ENCODE data around the gene CLDN22. TPM values are rescaled to one million over a fixed set of nuclear protein-coding genes. Genes with fewer than 3 reads are reported as not detected.

Gene CLDN22
- total and polyA plus RNA-seq, 4 donors: 0.09 to 0.49 (median 0.11) TPM; not detected in 1

DNA sequence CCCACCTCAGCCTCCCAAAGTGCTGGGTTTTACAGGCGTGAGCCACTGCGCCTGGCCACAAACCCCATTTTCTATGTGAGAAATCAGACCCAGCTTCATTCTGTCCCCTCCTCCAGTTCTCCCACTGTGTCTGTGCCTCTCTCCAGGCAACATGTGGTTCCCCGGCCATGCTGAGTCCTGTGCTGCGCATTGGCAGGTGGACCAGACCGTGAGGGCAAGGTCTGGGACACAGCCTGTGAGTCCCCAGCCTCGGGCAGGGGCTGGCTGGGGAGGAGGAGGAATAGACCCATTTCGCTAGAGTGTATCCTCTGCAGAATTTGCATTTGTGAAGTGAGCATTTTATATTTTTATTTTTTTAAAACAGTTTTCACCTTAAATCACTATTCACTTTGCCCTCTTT lies 23.7 kb upstream of the CLDN22 start:
- Histone ChIP-seq H3K27ac (ENCODE audit: low read depth in 1 of 2, low read length in 1 of 2) (no peak overlapping the region), H3K4me3 (no peak overlapping the region), H3K9ac (ENCODE audit: insufficient read depth in 1 of 2, low read length in 2 of 2) (no peak overlapping the region), H3K27me3 (ENCODE audit: control insufficient read depth in 3 of 3, insufficient read depth in 3 of 3, low read length in 2 of 3) (no peaks in the 10 kb centered on the region), H3K36me3 (ENCODE audit: control insufficient read depth in 4 of 4, insufficient read depth in 4 of 4, low read length in 4 of 4) (no peaks in the 10 kb centered on the region), H3K4me1 (ENCODE audit: control insufficient read depth in 5 of 5, insufficient read depth in 5 of 5, low read length in 5 of 5) (peaks cover 0 to 6% (median 0%) of the 10 kb centered on the region in 5 donors), H3K9me3 (ENCODE audit: control insufficient read depth in 4 of 4, insufficient read depth in 3 of 4, low read length in 3 of 4) (peaks cover 0 to 1% (median 0%) of the 10 kb centered on the region in 4 donors)
- DNase-seq: no peak
- WGBS, 2 donors: 96 to 98% methylated on average over 7 of the region's 7 CpGs
- no peak for ATAC-seq (ENCODE audit: insufficient read depth, low FRiP score)
- TF ChIP-seq, protein P1, sequence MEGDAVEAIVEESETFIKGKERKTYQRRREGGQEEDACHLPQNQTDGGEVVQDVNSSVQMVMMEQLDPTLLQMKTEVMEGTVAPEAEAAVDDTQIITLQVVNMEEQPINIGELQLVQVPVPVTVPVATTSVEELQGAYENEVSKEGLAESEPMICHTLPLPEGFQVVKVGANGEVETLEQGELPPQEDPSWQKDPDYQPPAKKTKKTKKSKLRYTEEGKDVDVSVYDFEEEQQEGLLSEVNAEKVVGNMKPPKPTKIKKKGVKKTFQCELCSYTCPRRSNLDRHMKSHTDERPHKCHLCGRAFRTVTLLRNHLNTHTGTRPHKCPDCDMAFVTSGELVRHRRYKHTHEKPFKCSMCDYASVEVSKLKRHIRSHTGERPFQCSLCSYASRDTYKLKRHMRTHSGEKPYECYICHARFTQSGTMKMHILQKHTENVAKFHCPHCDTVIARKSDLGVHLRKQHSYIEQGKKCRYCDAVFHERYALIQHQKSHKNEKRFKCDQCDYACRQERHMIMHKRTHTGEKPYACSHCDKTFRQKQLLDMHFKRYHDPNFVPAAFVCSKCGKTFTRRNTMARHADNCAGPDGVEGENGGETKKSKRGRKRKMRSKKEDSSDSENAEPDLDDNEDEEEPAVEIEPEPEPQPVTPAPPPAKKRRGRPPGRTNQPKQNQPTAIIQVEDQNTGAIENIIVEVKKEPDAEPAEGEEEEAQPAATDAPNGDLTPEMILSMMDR (IDR thresholded peaks at IDR 0.05; ENCODE audit: control extremely low read depth, extremely low read depth): no peak

DNA sequence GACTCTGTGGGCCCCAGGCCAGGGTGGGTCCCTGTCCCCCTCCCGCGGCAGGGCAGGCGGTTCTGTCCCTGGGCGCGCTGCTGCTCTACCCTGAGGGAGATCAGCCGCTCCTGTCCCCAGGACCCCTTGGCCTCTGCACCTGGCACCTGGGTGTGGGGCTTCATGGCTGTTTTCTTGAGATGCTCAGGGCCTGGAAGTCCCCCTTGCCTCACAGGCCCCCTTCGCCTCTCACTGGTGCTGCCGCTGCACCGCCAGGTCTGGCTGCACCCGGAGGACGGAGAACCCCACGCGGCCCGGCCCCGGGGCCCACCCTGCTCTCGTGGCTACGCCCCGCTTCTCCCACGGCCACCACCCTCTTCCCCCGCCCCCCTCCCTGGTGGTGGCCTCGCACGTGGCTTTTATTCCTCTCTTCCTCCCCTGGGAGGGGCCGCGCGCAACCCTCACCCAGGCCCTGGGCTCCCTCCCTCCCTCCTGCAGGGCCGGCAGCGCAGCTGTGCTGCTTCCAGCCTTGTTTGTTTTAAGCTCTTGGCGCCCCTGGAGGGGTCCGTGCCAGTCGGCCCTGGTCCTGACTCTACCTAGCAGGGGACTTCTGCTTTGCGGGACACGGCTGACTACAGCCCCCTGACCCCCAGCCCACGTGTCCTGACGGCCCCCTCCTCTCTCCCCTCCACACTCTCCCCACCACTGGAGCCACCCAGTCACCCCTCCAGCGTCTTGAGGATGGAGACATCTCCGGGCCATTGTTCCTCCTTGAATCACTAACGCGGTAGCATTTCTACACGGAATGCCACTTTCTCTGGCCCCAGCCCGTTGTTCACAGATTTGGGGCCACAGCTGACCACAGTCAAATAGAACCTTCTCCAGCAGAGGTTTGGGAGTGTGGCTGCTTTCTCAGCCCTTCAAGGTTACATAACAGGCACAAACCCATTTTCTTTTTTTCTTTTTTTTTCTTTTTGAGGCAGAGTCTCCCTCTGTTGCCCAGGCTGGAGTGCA lies 22.8 kb upstream of the CLDN22 start:
- no peaks in the 10 kb centered on the region for H3K27me3 ChIP-seq (ENCODE audit: control insufficient read depth in 3 of 3, insufficient read depth in 3 of 3, low read length in 2 of 3)
- H3K9ac ChIP-seq (ENCODE audit: insufficient read depth in 1 of 2, low read length in 2 of 2): no peak overlapping the region
- no peak for ATAC-seq (ENCODE audit: insufficient read depth, low FRiP score)
- H3K4me3 ChIP-seq: no peak overlapping the region
- 19 to 22% methylated on average over 39 to 40 of the region's 40 CpGs for WGBS, 2 donors
- TF ChIP-seq, protein P1 (IDR thresholded peaks at IDR 0.05; ENCODE audit: control extremely low read depth, extremely low read depth): no peak
- no peaks in the 10 kb centered on the region for H3K36me3 ChIP-seq (ENCODE audit: control insufficient read depth in 4 of 4, insufficient read depth in 4 of 4, low read length in 4 of 4)
- peak; percentile 34 to 66 (median 53) for DNase-seq
- H3K9me3 ChIP-seq (ENCODE audit: control insufficient read depth in 4 of 4, insufficient read depth in 3 of 4, low read length in 3 of 4): no peaks in the 10 kb centered on the region
- no peak overlapping the region for H3K27ac ChIP-seq (ENCODE audit: low read depth in 1 of 2, low read length in 1 of 2)
- H3K4me1 ChIP-seq (ENCODE audit: control insufficient read depth in 5 of 5, insufficient read depth in 5 of 5, low read length in 5 of 5): peaks cover 0 to 6% (median 0%) of the 10 kb centered on the region in 5 donors

DNA sequence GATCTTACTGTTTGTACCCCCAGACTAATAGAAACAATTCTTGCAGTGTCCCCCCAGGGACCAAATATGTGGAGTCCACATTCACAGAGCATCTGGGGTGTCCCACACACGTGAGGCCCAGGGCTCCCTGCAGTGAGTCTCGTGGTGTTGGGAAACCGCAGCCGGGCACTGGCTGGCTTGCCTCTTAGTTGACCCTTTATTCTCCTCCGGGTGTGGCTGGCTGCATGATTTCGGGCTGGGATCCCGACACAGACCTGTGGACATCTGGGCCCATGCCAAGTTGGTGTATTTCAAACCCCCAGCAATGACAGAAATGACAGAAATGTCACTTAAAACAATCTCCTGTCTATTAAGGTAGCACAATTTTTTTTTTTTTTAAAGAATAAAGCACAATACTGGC lies 17.8 kb upstream of the CLDN22 start:
- WGBS, 2 donors: 79 to 88% methylated on average over 7 of the region's 7 CpGs
- no peak overlapping the region for H3K27ac ChIP-seq (ENCODE audit: low read depth in 1 of 2, low read length in 1 of 2)

More for the DNA sequence above, 17.8 kb upstream of the CLDN22 start:
- H3K36me3 ChIP-seq (ENCODE audit: control insufficient read depth in 4 of 4, insufficient read depth in 4 of 4, low read length in 4 of 4): no peaks in the 10 kb centered on the region
- no peak overlapping the region for H3K9ac ChIP-seq (ENCODE audit: insufficient read depth in 1 of 2, low read length in 2 of 2)
- TF ChIP-seq, protein P1 (IDR thresholded peaks at IDR 0.05; ENCODE audit: control extremely low read depth, extremely low read depth): no peak
- peaks cover 0 to 5% (median 0%) of the 10 kb centered on the region in 5 donors for H3K4me1 ChIP-seq (ENCODE audit: control insufficient read depth in 5 of 5, insufficient read depth in 5 of 5, low read length in 5 of 5)
- DNase-seq (no peak), ATAC-seq (ENCODE audit: insufficient read depth, low FRiP score) (no peak)
- no peaks in the 10 kb centered on the region for H3K9me3 ChIP-seq (ENCODE audit: control insufficient read depth in 4 of 4, insufficient read depth in 3 of 4, low read length in 3 of 4)
- no peaks in the 10 kb centered on the region for H3K27me3 ChIP-seq (ENCODE audit: control insufficient read depth in 3 of 3, insufficient read depth in 3 of 3, low read length in 2 of 3)
- H3K4me3 ChIP-seq: no peak overlapping the region

Measured in lung (tissue), 12 donors.